ENCODE measurements around the gene MGRN1. TPM values are rescaled to one million over a fixed set of nuclear protein-coding genes. Genes with fewer than 3 reads are reported as not detected.
"Not testable (repeated sequence)": the region's sequence is repeated elsewhere in the genome, so short reads cannot be mapped to it uniquely, and the experiment has no call there.

The MGRN1 gene
- polyA plus RNA-seq, 6 donors from 2014 or later: 3.9 to 10.6 (median 6.6) TPM

GRCh38 chr16:4734730-4735535 lies 110.3 kb downstream of the MGRN1 start:
- H3K4me3 Mint-ChIP-seq: peak overlapping the region; percentile 92 to 98 (median 94)
- ATAC-seq (ENCODE audit: low read depth in 2 of 2) (peak; percentile 81 to 82), DNase-seq (peak; percentile 92)
- peak overlapping the region; percentile 86 to 97 (median 96) for H3K27ac Mint-ChIP-seq
- H3K27me3 Mint-ChIP-seq: no peaks in the 10 kb centered on the region
- peaks cover 11 to 24% (median 21%) of the 10 kb centered on the region in 3 donors for H3K4me1 Mint-ChIP-seq
- no peaks in the 10 kb centered on the region for H3K36me3 Mint-ChIP-seq
- H3K9me3 Mint-ChIP-seq: no peaks in the 10 kb centered on the region

- peak overlapping the region in 4 of 8 donors; percentile 1 to 71 (median 32) for H3K4me3 Mint-ChIP-seq
- no peaks in the 10 kb centered on the region for H3K36me3 Mint-ChIP-seq
- H3K4me1 Mint-ChIP-seq: peaks cover 11 to 24% (median 21%) of the 10 kb centered on the region in 3 donors
- no peak overlapping the region for H3K27ac Mint-ChIP-seq
- no peaks in the 10 kb centered on the region for H3K9me3 Mint-ChIP-seq
- no peaks in the 10 kb centered on the region for H3K27me3 Mint-ChIP-seq
- ATAC-seq (ENCODE audit: low read depth in 2 of 2) (no peak), DNase-seq (no peak)
Observed at GRCh38 chr16:4736546-4736945, 111.9 kb downstream of the MGRN1 start.

GRCh38 chr16:4737545-4737944 lies 112.9 kb downstream of the MGRN1 start:
- Mint-ChIP-seq H3K4me1 (peaks cover 11 to 24% (median 19%) of the 10 kb centered on the region in 3 donors), H3K27ac (no peak overlapping the region), H3K27me3 (no peaks in the 10 kb centered on the region), H3K4me3 (peak overlapping the region in 1 of 8 donors; percentile 68), H3K36me3 (no peaks in the 10 kb centered on the region), H3K9me3 (no peaks in the 10 kb centered on the region)
- ATAC-seq (ENCODE audit: low read depth in 2 of 2) (no peak), DNase-seq (no peak)

- not testable (repeated sequence) for H3K36me3 Mint-ChIP-seq; DNase-seq; H3K27ac Mint-ChIP-seq; H3K9me3 Mint-ChIP-seq; ATAC-seq (ENCODE audit: low read depth in 2 of 2); H3K27me3 Mint-ChIP-seq
- H3K4me3 Mint-ChIP-seq: peak overlapping the region in 1 of 8 donors; percentile 68
- H3K4me1 Mint-ChIP-seq: peaks cover 11 to 24% (median 22%) of the 10 kb centered on the region in 3 donors
Observed at GRCh38 chr16:4738370-4738769, 113.7 kb downstream of the MGRN1 start.

Other genes with a start within 250 kb of the MGRN1 start
- gene CORO7, start 208.2 kb upstream of the MGRN1 start, polyA plus RNA-seq (ENCODE audit: low read depth in 6 of 6): 10 to 100 TPM in 5 of 6 donors, 1 to 10 TPM in 1; 9.0 to 40.1 (median 20.7) TPM
- 10 to 100 TPM; 42.3 to 64.2 (median 44.2) TPM for gene DNAJA3, start 199.0 kb upstream of the MGRN1 start, polyA plus RNA-seq (ENCODE audit: low read depth in 6 of 6)
- gene NMRAL1, start 150.2 kb upstream of the MGRN1 start, polyA plus RNA-seq (ENCODE audit: low read depth in 6 of 6): 10 to 100 TPM; 18.1 to 50.9 (median 31.6) TPM
- 10 to 100 TPM; 36.9 to 49.8 (median 41.9) TPM for gene HMOX2, start 148.4 kb upstream of the MGRN1 start, polyA plus RNA-seq (ENCODE audit: low read depth in 6 of 6)
- gene CDIP1, start 86.1 kb upstream of the MGRN1 start, polyA plus RNA-seq (ENCODE audit: low read depth in 6 of 6): 10 to 100 TPM; 10.9 to 26.5 (median 17.3) TPM
- under 1 TPM in 2 of 6 donors, not detected in 4; 0.09 to 0.11 TPM for gene C16orf96, start 68.5 kb upstream of the MGRN1 start, polyA plus RNA-seq (ENCODE audit: low read depth in 6 of 6)
- 1 to 10 TPM; 2.6 to 7.5 (median 5.0) TPM for gene UBALD1, start 9.9 kb upstream of the MGRN1 start, polyA plus RNA-seq (ENCODE audit: low read depth in 6 of 6)
- 100 to 1,000 TPM in 1 of 6 donors, 10 to 100 TPM in 5; 57.7 to 121 (median 76.4) TPM for gene NUDT16L1, start 68.7 kb downstream of the MGRN1 start, polyA plus RNA-seq (ENCODE audit: low read depth in 6 of 6)
- gene ANKS3, start 109.4 kb downstream of the MGRN1 start, polyA plus RNA-seq (ENCODE audit: low read depth in 6 of 6): 1 to 10 TPM in 5 of 6 donors, not detected in 1; 3.9 to 8.3 (median 4.4) TPM
- gene DNAAF8, start 109.7 kb downstream of the MGRN1 start, polyA plus RNA-seq (ENCODE audit: low read depth in 6 of 6): under 1 TPM in 4 of 6 donors, not detected in 2; 0.30 to 0.84 (median 0.35) TPM
- gene ZNF500, start 142.3 kb downstream of the MGRN1 start, polyA plus RNA-seq (ENCODE audit: low read depth in 6 of 6): 10 to 100 TPM in 4 of 6 donors, 1 to 10 TPM in 1, not detected in 1; 6.7 to 19.9 (median 14.1) TPM
- gene SEPTIN12, start 163.5 kb downstream of the MGRN1 start, polyA plus RNA-seq (ENCODE audit: low read depth in 6 of 6): not detected
- not detected for gene SMIM22, start 170.5 kb downstream of the MGRN1 start, polyA plus RNA-seq (ENCODE audit: low read depth in 6 of 6)
- 1 to 10 TPM; 2.7 to 8.0 (median 6.1) TPM for gene ROGDI, start 177.8 kb downstream of the MGRN1 start, polyA plus RNA-seq (ENCODE audit: low read depth in 6 of 6)
- 10 to 100 TPM; 27.8 to 49.6 (median 37.3) TPM for gene GLYR1, start 222.5 kb downstream of the MGRN1 start, polyA plus RNA-seq (ENCODE audit: low read depth in 6 of 6)
- 10 to 100 TPM in 4 of 6 donors, 1 to 10 TPM in 2; 4.3 to 19.2 (median 11.9) TPM for gene UBN1, start 222.7 kb downstream of the MGRN1 start, polyA plus RNA-seq (ENCODE audit: low read depth in 6 of 6)